ENCODE data around the gene APH1A. TPM values are rescaled to one million over a fixed set of nuclear protein-coding genes. Genes with fewer than 3 reads are reported as not detected.

The APH1A gene
- total and polyA plus RNA-seq, 12 donors: 52.9 to 86.9 (median 65.7) TPM

- no peak overlapping the region for H3K27ac ChIP-seq
- H3K36me3 ChIP-seq: peaks cover 0 to 26% (median 23%) of the 10 kb centered on the region in 9 donors
- TF ChIP-seq CTCF (IDR thresholded peaks at IDR 0.05): no peak
- H3K4me3 ChIP-seq: no peak overlapping the region
- H3K9me3 ChIP-seq: no peaks in the 10 kb centered on the region
- peaks cover 5 to 38% (median 12%) of the 10 kb centered on the region in 9 donors for H3K4me1 ChIP-seq
- H3K27me3 ChIP-seq: peaks cover 0 to 30% (median 0%) of the 10 kb centered on the region in 7 donors
- intact Hi-C loops (cut with DNase I): no loop called here
- no peak for ATAC-seq
- 89 to 94% methylated on average over 6 of the region's 6 CpGs for WGBS, 2 donors
- DNase-seq: no peak
Observed at GRCh38 chr1:150261367-150261766, 7.4 kb downstream of the APH1A start.

- Histone ChIP-seq H3K27ac (peak overlapping the region in 5 of 10 donors; percentile 15 to 59 (median 37)), H3K36me3 (peaks cover 0 to 12% (median 9%) of the 10 kb centered on the region in 9 donors), H3K9me3 (no peaks in the 10 kb centered on the region), H3K4me1 (peaks cover 5 to 48% (median 22%) of the 10 kb centered on the region in 9 donors), H3K4me3 (peak overlapping the region in 1 of 10 donors; percentile 10), H3K27me3 (peaks cover 0 to 32% (median 0%) of the 10 kb centered on the region in 7 donors)
- ATAC-seq (peak in 7 of 8 donors; percentile 8 to 75 (median 37)), DNase-seq (no peak)
- WGBS, 2 donors: 18 to 20% methylated on average over 11 of the region's 11 CpGs
- no peak for TF ChIP-seq CTCF (IDR thresholded peaks at IDR 0.05)
- intact Hi-C loops (cut with DNase I): loop anchor here in 3 of 10 donors (5.0 to 10.0 kb wide), 3 partner anchors 62 to 435 kb away; partner anchors contain the start of genes GOLPH3L (in 1 of the 3) and PRPF3 (in 1 of the 3)
Observed at GRCh38 chr1:150259758-150260669, 8.8 kb downstream of the APH1A start.

- TF ChIP-seq CTCF (IDR thresholded peaks at IDR 0.05): no peak
- peaks cover 0 to 32% (median 0%) of the 10 kb centered on the region in 7 donors for H3K27me3 ChIP-seq
- peaks cover 5 to 48% (median 22%) of the 10 kb centered on the region in 9 donors for H3K4me1 ChIP-seq
- H3K27ac ChIP-seq: peak overlapping the region in 3 of 10 donors; percentile 26 to 59 (median 34)
- DNase-seq (no peak), ATAC-seq (peak in 2 of 8 donors; percentile 17 to 39)
- H3K36me3 ChIP-seq: peaks cover 0 to 4% (median 1%) of the 10 kb centered on the region in 9 donors
- H3K4me3 ChIP-seq: no peak overlapping the region
- intact Hi-C loops (cut with DNase I): loop anchor here in 3 of 10 donors (5.0 to 10.0 kb wide), 3 partner anchors 63 to 436 kb away; partner anchors contain the start of genes GOLPH3L (in 1 of the 3) and PRPF3 (in 1 of the 3)
- H3K9me3 ChIP-seq: no peaks in the 10 kb centered on the region
- WGBS, 2 donors: 36 to 53% methylated on average over 4 of the region's 4 CpGs
Observed at GRCh38 chr1:150259217-150259616, 9.6 kb downstream of the APH1A start.

Data from heart right ventricle (tissue), 16 donors.